ENCODE measurements around the gene WBP1.
"Not testable (repeated sequence)": the region's sequence is repeated elsewhere in the genome, so short reads cannot be mapped to it uniquely, and the experiment has no call there.

The WBP1 gene

GRCh38 chr2:74427551-74427950, 30.7 kb upstream of the WBP1 start:
- no peak for DNase-seq (ENCODE audit: low read depth, low spot score)

DNA sequence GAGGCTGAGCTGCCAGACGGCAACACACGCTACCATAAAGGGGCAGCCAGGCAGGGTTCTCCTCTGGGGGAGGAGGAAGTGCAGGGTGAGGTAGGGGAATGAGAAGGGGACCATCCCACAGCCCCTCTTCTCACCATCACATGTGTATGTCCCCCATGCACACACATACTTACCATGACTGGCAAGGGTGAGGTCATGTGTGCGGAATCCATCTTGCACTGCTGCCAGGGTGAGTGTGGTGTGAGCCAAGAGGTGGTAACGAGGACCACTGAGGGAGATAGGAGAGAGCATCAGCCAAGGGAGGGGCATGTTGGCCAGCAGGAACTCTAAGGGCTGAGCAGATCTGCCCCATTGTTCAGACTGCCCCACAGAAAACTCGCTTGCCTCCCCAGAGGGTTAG, 29.6 kb upstream of the WBP1 start:
- DNase-seq (ENCODE audit: low read depth, low spot score), result no peak

DNA sequence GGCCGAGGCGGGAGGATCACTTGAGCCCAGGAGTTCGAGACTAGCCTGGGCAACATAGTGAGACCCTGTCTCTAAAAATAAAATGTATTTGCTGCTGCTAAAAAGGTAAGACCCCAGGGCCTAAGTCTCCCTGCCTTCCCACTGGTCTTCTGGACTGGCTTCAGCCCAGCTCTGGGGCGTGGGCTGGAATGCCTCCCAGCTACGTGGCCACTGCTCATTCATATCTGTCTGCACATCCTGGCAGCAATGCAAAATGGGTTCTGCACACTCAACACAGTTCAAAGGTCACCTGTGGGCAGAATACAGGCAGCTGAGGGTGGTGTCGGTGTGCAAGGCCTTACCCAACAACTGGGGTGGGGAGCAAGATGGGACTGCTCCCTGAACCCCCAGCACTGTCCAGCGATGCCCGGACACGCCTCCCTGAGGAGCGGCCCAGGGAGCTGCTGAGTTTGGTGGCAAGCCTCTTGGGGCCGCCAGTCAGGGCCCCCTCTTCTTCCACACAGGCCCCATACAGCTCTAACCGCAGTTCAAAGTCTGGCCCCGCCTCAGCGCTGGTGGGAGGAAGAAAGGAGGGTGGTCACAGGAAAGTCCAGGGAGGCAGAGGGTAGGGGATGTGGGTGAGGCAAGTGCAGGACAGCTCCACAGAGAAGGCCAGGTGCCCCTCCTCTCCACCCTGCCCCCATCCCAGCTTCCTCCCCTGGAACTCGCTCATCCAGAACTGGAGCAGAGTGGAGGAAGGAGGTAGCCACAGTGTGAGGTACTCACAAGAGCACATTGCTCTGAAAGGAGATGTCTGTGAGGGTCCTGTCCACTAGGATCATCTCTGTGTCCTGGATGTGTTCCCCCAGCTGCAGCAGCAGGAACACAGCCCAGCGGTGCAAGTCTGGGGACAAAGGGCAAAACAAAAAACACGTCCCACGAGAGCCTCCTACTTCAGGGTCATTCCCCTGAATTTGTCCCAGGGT, 28.5 kb upstream of the WBP1 start:
- no peak for DNase-seq (ENCODE audit: low read depth, low spot score)

DNA sequence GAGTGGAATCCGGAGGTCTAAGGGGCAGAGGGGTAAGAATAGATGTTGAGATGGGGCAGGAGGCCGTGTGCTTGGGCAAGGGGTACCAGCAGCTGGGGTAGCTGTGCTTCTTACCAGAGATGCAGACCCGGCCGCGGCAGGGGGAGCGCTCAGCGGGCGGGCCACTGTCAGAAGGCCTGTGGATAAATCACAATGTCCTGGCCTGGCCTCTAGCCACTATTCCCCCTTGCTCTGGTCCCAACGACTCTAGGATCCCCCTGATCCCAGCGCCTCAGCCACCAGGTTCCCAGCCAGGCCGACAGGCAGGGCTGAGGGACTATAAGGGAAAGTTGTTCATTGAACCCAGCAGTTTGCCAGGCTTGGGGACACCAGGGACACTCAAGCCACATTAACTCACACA, 27.7 kb upstream of the WBP1 start:
- DNase-seq (ENCODE audit: low read depth, low spot score), result no peak

DNA sequence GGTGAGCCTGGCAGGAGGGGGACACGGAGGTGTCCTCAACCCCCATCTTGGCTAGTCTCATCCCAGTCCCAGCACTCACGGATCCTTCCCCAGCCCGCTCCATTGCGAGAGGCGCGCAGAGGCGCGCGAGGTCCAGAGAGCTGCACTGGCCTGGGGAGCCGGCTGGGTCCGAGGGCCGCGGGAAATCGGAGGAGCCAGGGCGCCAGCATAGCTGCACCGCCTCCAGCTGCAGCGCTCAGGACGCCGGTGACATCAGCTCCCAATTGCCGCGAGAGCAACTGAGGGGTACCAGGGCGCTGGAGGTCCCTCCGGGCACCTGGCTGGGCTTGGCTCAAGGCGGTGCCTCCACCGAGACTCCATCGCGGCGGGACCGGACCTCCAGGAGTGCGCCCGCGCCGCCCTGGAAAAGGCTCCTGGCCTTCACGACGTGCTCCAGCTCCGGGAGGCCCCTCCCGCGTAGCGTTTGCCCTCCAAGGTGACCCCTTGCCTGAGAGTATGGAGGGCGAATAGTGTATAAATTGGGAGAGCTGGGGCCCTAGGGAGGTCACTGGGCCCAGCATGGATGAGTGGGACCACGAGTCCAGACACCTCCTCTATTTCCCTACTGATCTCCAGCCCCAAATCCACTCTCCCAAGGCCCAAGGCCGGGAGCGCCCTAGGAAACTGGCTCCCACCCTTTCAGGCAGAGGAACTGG, 22.0 kb upstream of the WBP1 start:
- no peak for DNase-seq (ENCODE audit: low read depth, low spot score)

DNA sequence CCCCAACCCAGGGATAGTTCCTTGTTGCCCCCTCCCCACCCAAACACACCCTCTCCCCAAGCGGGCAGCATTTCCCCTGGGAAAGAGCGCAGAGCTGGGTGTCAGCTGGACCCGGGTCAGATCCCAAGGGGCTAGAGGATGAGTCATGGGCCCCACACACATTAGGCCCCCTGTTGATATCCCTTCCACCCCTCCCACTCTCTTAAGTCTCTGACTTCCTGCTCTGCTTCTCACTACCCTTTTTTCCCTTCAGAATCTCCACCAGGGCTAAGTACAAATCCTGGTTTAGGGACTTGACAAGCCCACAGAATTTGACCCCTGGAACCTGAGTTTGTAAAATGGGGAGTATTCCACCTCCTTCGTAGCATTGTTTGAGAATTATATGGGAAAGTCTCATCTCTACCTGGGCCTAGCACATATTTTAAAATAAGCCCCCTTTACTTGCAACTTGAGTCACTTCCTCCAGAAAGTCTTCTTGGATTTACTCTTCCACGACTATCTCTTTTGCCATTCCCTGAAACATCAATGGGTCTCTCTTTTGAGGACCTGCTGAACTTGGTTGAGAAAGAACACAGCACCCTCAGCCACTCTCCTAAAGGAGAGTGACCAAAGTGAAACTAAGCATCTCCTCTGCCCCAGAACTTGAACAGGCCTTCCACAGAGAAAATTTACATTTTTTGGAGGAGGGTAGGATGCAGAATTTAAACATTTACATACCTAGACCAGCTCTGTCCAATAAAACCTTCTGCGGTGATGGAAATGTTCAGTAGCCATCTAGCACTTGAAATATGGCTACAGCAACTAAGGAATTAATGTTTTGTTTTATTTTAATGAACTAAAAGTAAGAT, 21.2 kb upstream of the WBP1 start:
- no peak for DNase-seq (ENCODE audit: low read depth, low spot score)

DNA sequence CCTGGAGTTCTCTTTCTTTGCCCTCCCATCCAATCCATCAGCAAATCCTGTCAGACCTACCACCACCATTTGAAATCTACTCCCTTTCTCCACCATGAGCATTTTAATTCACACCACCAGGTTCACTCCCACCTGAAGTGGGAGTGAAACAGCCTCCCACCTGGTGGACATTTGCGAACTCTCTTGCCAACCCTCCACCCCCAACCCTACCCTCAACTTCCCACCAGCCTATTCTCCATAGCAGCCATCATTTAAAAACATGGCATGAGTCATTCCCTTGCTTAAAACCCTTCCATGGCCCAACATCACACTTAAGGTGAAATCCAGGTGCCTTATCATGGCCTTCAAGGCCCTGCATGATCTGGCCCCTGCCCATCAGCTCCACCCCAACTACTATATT, 20.0 kb upstream of the WBP1 start:
- no peak for DNase-seq (ENCODE audit: low read depth, low spot score)

DNA sequence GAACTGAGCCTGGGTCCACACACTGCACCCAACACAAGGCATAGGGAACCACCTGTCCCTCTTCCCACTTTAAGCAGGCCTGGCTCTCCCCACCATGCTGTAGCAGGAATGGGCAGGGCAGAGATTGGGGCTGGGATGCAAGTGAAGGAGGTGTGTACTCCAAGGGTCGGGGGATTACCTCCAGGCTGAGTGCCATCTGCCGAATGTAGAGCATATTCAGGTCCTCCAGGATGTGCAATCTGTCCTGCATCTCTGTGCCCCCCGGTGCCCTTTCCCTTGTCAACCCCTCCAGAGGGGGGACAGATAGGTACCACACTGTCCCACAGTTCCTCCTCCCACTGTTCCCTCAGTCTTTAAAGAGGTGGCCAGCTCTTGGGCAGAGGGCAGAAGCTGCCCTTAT, 18.9 kb upstream of the WBP1 start:
- DNase-seq (ENCODE audit: low read depth, low spot score), result no peak

DNA sequence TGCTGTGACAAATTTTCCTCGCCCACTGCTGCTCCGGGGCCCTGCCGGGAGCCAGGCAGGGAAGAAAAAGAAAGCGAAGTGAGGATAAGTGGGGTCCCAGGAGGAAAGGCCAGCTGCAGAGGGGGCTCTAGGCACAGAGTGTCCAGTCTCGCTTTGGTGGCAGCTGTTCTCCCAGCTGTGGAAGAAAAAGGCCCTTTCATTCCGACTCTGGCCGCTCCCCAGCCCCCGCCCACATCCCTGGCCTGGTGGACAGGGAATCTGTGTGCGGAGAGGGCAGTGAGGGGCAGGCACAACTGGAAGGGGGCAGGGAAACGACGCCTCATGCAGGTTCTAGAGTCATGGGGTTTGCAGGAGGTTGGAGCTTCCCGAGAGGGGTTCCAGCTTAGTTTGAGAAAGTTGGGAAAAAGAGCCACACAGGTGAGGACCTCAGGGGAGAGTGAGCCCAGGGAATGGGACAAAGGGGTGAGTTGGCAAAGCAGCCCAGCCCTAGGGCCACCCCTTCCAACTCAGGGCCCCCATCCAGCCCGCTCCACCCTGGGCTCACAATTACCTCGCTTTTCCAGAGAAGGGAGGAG, 18.3 kb upstream of the WBP1 start:
- DNase-seq (ENCODE audit: low read depth, low spot score), result no peak

GRCh38 chr2:74440378-74441169, 17.7 kb upstream of the WBP1 start:
- DNase-seq (ENCODE audit: low read depth, low spot score), result no peak

GRCh38 chr2:74441170-74441689, 17.0 kb upstream of the WBP1 start:
- no peak for DNase-seq (ENCODE audit: low read depth, low spot score)

DNA sequence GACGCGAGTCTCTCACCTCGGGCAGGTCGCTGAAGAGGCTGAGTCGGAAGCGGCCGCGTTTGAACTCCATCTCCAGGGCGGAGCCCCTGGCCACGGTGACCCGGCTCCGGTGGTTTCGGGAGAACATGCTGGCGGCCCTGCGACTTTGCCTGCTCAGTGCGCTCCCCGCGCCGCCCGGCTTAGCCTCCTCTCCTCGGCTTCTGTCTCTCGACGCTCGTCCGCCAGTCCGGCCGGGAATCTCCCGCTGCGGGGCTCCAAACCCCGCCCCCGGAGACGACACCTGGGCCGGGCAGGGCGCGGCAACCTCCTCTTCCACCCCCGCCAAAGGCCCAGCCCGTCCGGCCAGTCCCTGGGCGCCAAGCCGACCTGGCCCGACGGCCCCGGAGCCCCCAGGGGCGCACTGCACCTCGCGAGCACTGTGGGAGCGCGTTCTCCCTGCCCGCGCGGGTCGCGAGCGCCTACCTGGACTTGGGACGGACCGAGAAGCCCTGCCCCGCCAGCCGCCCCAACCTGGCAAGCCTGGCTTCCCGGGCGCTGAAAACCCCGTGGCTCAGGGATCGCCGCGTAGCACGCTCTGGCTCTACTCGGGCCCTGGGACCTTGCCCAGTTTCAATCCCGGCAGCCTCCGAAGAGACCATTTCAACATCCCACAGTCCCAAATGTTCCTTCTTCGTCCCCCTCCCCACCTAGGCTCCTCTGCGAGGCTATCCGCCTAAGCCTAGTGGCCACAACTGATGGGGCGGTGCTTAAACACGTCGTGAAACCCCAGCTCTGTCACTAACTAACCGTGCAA, 16.4 kb upstream of the WBP1 start, which contains the start of gene RTKN:
Gene RTKN (minus strand): TSS at position 248 of the 793 bp plus-strand sequence. CDS start 121 bp downstream, at position 127.
- no peak for DNase-seq (ENCODE audit: low read depth, low spot score)

DNA sequence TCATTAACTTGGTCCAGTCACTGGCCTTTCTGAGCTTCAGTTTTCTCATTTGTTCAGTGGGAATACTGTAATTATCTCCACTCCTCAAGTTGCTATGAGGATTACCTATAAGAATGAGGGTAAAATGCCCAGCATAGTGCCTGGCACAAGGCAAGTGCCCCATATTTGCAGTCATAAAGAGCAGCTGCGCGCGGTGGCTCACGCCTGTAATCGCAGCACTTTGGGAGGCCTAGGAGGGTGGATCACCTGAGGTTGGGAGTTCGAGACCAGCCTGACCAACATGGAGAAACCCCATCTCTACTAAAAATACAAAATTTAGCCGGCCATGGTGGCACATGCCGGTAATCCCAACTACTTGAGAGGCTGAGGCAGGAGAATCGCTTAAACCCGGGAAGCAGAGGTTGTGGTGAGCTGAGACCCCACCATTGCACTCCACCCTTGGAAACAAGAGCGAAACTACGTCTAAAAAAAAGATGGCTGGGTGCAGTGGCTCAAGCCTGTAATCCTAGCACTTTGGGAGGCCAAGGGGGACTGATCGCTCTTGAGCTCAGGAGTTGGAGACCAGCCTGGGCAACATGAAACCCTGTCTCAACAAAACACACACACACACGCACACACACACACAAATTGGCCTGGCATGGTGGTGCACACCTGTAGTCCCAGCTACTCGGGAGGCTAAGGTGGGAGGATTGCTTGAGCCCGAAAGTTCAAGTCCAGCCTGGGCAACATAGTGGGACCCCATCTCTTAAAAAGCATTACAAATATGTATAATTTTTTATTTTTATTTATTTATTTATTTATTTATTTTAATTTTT, 15.5 kb upstream of the WBP1 start:
- DNase-seq (ENCODE audit: low read depth, low spot score), result not testable (repeated sequence)

DNA sequence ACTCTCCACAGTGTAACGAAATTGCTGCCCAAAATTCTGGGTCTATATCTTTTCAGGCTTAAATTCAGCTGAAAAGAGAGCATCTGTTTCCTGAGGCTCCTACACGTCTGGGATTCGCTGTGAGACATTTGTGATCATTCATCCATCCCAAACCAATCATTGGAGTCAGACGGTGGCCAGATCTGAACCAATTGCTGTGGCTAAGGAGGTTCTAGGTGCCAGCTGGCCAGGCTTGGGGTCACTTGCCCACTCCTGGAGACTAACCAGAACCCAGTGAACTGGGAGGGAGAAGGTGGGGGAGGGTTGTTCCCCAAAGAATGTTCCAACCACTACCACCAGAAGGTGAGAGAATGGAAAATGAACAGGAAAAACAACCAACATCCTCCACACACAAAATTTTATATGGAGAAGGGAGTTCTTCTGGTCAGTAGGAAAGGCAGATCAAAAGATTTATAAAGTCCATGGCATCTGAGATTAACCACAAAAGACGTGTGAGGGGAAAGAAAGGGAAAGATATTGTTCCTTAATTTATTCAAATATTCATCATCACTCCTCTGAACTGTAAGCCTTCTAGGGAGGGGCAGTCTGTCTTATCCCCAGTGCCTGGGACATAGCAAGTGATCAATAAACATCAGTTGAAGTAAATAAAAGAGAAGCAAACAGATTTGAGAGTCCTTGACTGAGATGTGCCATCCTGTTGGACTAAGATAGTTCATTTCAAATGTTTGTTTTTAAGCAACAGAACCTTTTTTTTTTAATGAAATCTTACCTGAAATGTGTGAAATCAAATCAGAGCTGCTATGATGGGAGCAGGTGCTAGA, 13.5 kb upstream of the WBP1 start:
- DNase-seq (ENCODE audit: low read depth, low spot score), result no peak

DNA sequence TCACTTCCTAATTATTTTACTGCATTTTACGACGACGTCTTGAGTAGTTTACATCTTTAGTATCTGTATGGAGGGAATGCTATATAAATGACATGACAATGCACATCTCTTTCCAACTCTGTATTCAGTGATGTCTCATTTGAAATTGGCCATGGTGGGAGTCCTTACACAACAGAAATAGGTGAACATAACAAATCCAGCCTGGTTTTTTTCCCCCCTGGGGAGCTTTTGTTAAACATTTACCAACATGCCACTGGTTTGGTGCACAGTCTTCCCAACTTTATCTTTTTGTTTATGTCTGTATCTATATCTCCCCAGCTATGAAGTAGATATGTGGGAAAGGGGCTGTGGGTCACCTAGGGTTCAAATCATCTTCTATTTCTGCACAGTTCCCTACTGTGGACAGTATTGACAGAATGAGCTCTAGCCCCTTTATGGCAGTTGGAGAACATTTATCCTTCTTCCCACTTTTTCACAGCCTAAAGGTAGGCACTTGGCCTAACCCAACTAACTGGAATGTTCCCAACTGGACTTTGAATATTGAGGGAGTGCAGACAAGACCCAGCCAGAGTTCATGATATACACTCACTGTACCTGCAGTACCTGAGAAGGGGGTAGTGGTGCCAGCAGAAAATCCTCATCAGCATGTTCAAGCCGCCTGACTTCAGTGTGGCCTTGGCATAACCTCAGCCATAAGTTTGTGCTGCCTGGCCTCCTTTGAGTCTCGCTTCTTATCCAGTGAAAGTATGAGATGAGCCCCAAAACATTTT, 10.8 kb upstream of the WBP1 start:
- no peak for DNase-seq (ENCODE audit: low read depth, low spot score)

DNA sequence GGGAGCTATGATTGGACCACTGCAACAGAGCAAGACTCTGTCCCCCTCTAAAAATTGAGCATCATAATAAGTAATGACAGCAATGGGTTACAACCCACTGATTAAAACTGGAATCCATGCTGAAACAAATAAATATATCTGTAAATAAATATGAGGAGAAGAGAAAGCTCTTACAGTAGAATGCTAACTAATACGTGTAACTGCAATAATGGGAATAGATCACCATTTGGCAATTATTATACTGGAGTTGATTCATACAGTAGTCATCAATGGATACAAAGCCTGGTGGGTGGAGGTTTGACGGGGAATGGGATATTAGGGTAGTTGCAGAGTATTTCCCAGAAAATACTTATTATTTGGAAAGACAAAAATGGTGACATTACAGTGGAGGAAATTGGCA, 9.5 kb upstream of the WBP1 start:
- DNase-seq (ENCODE audit: low read depth, low spot score), result no peak

- DNase-seq (ENCODE audit: low read depth, low spot score), result no peak
These were observed 7.6 kb upstream of the WBP1 start for GRCh38 chr2:74450570-74451190.

Data from brain pericyte (primary cell).